GM12864 (cell line): ENCODE measurements around the gene SLC34A1.

ENCODE experiments used
- DNase-seq: peaks from one replicate; pipeline ENCODE4 v3.0.0-alpha.2; 2011; ENCODE audit warnings: low read depth
- H3K4me3 ChIP-seq: 2 replicates; pipeline ENCODE4 v1.5.1; 2011; ENCODE audit warnings: mild to moderate bottlenecking, low read depth, low read length, control low read depth
- TF ChIP-seq, protein P1 (sequence below): IDR thresholded peaks from 2 replicates; pipeline ENCODE4 v1.5.1; 2011; ENCODE audit warnings: low read depth, mild to moderate bottlenecking, moderate library complexity, low read length, control low read depth, inconsistent platforms; ENCODE audit errors: missing control alignments

SLC34A1 gene

DNA sequence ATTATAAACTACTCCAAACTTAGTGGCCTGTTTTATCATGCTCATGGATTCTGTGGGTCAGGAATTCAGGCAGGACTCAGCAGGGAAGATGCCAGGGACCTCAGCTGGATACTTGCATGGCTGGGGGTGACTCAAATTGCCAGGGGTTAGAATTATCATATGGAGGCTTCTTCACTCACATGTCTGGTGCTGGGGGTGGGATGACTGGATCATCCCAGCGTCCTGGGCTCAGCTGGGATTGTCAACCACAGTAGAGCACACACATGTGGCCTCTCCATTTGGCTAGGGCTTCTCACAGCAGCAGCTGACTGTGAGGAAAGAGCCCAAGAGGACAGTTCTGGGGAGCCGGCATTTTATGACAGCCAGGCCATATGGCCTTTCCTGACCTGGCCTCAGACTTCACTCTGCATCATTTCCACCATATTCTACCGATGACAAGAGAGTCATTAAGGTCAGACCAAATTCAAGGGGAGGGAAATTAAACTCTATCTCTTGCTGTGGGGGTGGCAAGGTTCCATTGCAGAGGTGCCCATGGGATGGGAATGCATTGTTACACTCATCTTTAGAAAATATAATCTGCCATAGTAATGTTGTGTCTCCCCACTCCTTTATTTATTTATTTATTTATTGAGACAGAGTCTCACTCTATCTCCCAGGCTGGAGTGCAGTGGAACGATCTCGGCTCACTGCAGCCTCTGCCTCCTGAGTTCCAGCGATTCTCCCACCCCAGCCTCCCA is 37.0 kb downstream of the SLC34A1 start:
- TF ChIP-seq, protein P1, sequence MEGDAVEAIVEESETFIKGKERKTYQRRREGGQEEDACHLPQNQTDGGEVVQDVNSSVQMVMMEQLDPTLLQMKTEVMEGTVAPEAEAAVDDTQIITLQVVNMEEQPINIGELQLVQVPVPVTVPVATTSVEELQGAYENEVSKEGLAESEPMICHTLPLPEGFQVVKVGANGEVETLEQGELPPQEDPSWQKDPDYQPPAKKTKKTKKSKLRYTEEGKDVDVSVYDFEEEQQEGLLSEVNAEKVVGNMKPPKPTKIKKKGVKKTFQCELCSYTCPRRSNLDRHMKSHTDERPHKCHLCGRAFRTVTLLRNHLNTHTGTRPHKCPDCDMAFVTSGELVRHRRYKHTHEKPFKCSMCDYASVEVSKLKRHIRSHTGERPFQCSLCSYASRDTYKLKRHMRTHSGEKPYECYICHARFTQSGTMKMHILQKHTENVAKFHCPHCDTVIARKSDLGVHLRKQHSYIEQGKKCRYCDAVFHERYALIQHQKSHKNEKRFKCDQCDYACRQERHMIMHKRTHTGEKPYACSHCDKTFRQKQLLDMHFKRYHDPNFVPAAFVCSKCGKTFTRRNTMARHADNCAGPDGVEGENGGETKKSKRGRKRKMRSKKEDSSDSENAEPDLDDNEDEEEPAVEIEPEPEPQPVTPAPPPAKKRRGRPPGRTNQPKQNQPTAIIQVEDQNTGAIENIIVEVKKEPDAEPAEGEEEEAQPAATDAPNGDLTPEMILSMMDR = no peak
- H3K4me3 ChIP-seq = no peak overlapping the region
- no peak for DNase-seq

DNA sequence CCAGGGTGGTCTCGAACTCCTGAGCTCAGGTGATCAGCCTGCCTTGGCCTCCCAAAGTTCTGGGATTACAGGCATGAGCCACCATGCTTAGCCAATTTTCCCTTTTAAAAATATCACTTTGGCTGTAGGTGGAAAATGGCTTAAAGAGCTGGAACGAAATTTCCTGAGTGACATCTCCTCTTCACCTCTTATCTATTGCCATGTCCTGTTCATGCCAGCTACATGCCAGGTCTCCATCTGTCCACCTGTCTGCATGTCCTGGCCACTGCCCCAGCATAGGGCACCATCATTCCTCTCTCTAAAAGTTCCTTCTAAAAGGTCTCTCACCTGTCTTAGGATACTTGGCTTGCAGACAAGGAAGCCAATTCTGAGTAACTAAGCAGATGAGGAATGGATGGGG is 39.4 kb downstream of the SLC34A1 start:
- no peak overlapping the region for H3K4me3 ChIP-seq
- TF ChIP-seq, protein P1 = no peak
- no peak for DNase-seq

DNA sequence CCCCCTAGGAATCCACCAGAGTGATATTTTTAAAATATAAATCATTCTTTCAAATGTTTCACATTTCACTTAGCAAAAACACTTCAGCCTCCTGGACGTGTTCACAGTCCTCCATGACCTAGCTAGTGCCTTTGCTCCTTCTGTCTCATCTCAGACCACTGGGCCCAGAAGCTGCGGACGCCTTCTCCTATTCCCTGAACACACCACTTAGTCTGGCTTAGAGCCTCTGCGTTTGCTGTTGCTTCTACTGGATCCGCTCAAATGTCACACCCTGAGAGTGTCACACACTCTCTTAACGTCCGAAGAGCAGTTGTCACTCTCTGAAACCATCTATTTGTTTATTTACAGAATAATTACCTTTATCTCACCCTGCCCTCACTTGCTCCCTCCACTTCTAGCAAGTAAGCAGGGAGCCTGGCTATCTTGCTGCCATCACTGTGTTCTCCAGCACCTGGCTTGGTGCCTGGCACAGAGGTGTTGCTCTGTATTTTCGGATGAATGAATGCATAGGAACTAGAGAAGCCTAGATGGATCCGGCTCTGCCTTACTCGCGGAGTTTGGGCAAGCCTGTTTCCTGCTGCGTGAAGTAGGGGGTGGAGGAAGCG is 41.1 kb downstream of the SLC34A1 start:
- DNase-seq = no peak
- H3K4me3 ChIP-seq = peak overlapping the region; percentile 59
- TF ChIP-seq, protein P1 = no peak

DNA sequence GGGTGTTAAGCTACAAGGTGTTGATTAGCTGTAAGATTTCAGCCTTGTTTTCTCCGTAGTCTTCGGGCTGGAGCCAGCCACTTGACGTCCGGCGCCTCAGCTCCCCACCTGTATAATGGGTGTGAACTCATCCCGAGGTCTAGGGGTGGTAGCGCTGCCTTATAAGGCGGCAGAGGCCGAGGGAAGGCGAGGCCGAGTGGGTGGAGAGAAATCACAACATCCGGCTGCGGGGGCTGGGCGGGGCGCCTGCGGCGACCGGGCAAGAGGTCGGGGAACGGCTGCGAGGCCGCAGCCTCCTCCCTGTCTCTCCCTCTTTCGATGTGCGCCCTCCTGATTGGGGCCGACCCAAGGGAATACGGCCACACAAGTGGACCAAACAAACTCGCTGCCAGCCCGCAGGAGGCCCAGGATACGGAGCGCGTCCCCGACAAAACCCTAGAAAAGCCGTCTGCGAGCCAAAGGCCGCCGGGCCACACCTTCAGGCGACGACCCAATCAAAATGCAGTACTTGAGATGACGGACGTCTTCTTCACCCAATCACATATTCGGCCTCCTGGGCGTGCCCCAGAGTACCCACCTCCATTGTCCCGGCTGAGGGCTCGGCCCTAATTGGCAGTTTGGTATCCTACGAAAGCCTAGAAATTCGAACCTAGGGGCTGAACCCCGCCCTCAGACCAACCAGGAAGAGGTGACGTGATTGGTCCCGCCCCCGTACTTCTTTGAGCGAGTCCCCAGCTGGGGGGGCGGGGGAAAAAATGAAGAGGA is 41.7 kb downstream of the SLC34A1 start:
- TF ChIP-seq, protein P1 = no peak
- DNase-seq = peak; percentile 100

DNA sequence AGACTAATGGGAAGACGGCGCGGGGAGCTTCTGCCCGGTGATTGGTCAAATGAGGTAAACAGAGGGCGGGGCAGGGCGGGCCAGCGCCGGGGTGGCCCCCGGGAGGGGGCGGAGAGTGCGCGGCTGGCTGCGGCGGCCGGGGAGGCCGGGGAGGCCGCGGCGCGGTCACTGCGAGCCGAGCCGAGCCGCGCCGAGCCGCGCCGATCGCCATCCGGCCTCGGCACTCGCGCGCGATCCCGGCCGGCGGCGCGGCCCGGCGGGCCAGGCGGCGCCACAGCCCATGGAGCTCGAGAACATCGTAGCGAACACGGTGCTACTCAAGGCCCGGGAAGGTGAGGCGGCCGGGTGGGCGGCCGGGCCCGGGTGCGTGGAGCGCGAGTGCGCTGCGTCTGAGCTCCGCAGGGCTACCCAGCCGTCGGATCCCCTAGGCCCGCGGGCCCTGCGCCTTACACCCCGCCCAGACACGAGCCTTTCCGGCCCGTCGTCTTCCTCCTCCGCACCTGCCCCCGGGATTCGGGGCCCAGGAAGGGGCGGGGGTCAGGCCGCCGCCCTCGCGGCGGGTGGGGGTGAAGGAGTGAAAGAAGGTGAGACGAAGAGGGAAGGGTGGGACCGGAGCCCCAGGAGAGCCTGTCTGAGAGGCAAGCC is 42.5 kb downstream of the SLC34A1 start, which contains the start of gene GRK6:
TSS of gene GRK6 (plus strand) at position 111 of the 645 bp plus-strand sequence. CDS start at position 281, 170 bp downstream.
- TF ChIP-seq, protein P1 = no peak
- no peak for DNase-seq
- peak within 1 kb of the TSS; percentile 71 for H3K4me3 ChIP-seq

More for the DNA sequence above, 41.7 kb downstream of the SLC34A1 start:
- H3K4me3 ChIP-seq = peak overlapping the region; percentile 59

DNA sequence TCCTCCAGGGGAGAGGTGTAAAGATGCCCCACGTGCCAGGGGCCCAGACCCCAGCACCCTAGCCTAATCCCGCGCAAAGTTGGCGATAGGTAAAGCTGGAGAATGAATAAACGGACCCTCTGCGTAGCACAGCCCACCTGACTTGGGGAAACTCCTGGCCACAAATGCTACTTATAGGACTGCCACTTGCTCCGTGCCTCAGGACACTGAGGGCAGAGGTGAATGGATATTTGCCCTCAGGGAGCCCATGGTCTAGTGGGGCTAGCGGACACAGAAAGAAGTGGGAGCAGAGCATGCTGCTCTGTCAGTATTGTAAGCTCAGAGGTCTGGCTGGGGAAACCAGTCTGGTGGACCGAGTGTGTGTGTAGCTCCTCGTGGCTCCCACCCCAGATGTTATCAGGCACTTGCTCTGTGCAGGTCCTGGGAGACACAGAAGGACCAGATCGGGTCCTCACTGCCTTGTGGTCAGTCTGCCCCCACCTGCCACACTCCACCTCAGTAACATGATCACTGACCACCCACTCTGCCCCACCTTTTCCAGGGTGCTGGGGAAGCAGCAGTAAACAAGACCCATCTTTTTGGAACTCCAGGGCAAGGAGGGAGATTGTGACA is 43.1 kb downstream of the SLC34A1 start:
- TF ChIP-seq, protein P1 = no peak
- H3K4me3 ChIP-seq = peak overlapping the region; percentile 71
- DNase-seq = no peak
